Posterior vena cava (tissue), 2 donors: Measurements from ENCODE around the gene DLG1. TPM values are rescaled to one million over a fixed set of nuclear protein-coding genes. Genes with fewer than 3 reads are reported as not detected.

ENCODE experiments used
- DNase-seq: peaks from one replicate; pipeline ENCODE4 v3.0.0-alpha.2; 2020; ENCODE audit warnings: low spot score
- intact Hi-C, 2 donors: fragments of 100-400 bp; cut with DNase I; formaldehyde crosslinking; loops; one replicate each; pipeline versions ENCODE4 v1.14.1 to v1.14.2; 2022 to 2023
- microRNA-seq, 2 donors: library from miRNA; unstranded; fragments of <30 nt; microRNA quantifications; one replicate each; pipeline ENCODE4 v1.2.0, GENCODE V29; 2020 to 2021; ENCODE audit warnings: borderline microRNAs expressed in 2 of 2
- total RNA-seq, 2 donors: library from RNA; stranded (reverse); fragmentation: NEBNext Ultra II Directional; extraction: Animal tissue kit (Norgen Biotek cat#: 25700); gene quantifications; one replicate each; pipeline ENCODE4 v1.2.1, GENCODE V29; 2021
- donor health status: DM: yes; HTN: yes; CAD: no.
- donor health status: DM: yes; HTN: yes; CAD: no.

Gene DLG1
- total RNA-seq, 2 donors from 2014 or later = 67.9 to 70.3 TPM

GRCh38 chr3:197001106-197001971, 297.1 kb downstream of the DLG1 start:
- peak; percentile 69 for DNase-seq
- intact Hi-C loops = loop anchor here (10.0 kb wide), 1 partner anchor 183 kb away; no protein-coding TSS in a partner anchor

GRCh38 chr3:197000211-197000610, 298.2 kb downstream of the DLG1 start:
- intact Hi-C loops = loop anchor here (10.0 kb wide), 1 partner anchor 185 kb away; no protein-coding TSS in a partner anchor
- DNase-seq = peak; percentile 53

GRCh38 chr3:196998966-196999760, 299.2 kb downstream of the DLG1 start:
- DNase-seq = peak; percentile 70
- intact Hi-C loops = no loop called here

GRCh38 chr3:196997311-196997710, 301.1 kb downstream of the DLG1 start:
- intact Hi-C loops = no loop called here
- no peak for DNase-seq

GRCh38 chr3:196996454-196997265, 301.8 kb downstream of the DLG1 start:
- intact Hi-C loops = no loop called here
- DNase-seq = peak; percentile 65

- intact Hi-C loops = no loop called here
- DNase-seq = peak; percentile 32
Measured at GRCh38 chr3:196995646-196996355, 302.6 kb downstream of the DLG1 start.

GRCh38 chr3:196995027-196995426, 303.4 kb downstream of the DLG1 start:
- intact Hi-C loops = no loop called here
- peak; percentile 25 for DNase-seq

- intact Hi-C loops = no loop called here
- peak; percentile 25 for DNase-seq
Measured at GRCh38 chr3:196994056-196994455, 304.4 kb downstream of the DLG1 start.

Small RNA genes lying within 50 kb of the gene (microRNA-seq; reads per million reads assigned to microRNA genes)
- gene MIR4797 = 0 reads per million in 2 donors
